NB4 (cell line): ENCODE data around the gene GPR153.

Experiments used
- DNase-seq: peaks from one replicate; pipeline ENCODE4 v3.0.0; 2010; ENCODE audit warnings: low read depth
- H3K4me3 ChIP-seq: one replicate; pipeline ENCODE4 v1.5.1; 2011; ENCODE audit warnings: mild to moderate bottlenecking, low read depth, low read length, moderate library complexity
- CTCF ChIP-seq: IDR thresholded peaks from one replicate; pipeline ENCODE4 v1.5.1; 2012; ENCODE audit warnings: low read depth, low read length
- MAX ChIP-seq: IDR thresholded peaks from 2 replicates; pipeline ENCODE4 v1.6.1; 2011; ENCODE audit warnings: low read depth, low read length
- MYC ChIP-seq: IDR thresholded peaks from 2 replicates; pipeline ENCODE4 v1.6.1; 2011; ENCODE audit warnings: low read depth, low read length
- POLR2A ChIP-seq: IDR thresholded peaks from 2 replicates; pipeline ENCODE4 v1.6.1; 2011; ENCODE audit warnings: mild to moderate bottlenecking; ENCODE audit not compliant: insufficient read length; ENCODE audit errors: extremely low read depth

GPR153 gene

GRCh38 chr1:6269720-6270400 lies 9.0 kb upstream of the GPR153 start:
- H3K4me3 ChIP-seq = no peak overlapping the region
- TF ChIP-seq MYC (no peak), MAX (no peak), POLR2A (no peak), CTCF (no peak)
- no peak for DNase-seq

- DNase-seq = no peak
- no peak overlapping the region for H3K4me3 ChIP-seq
- no peak for TF ChIP-seq CTCF
- no peak for TF ChIP-seq MAX
- no peak for TF ChIP-seq MYC
- TF ChIP-seq POLR2A = no peak
These were observed 8.4 kb upstream of the GPR153 start for GRCh38 chr1:6269296-6269695.

- no peak overlapping the region for H3K4me3 ChIP-seq
- no peak for DNase-seq
- no peak for TF ChIP-seq CTCF
These were observed 7.5 kb upstream of the GPR153 start for GRCh38 chr1:6268415-6268814.

GRCh38 chr1:6267686-6268322 lies 6.9 kb upstream of the GPR153 start:
- TF ChIP-seq MAX = no peak
- no peak for TF ChIP-seq POLR2A
- no peak for TF ChIP-seq CTCF
- no peak for TF ChIP-seq MYC
- DNase-seq = no peak
- no peak overlapping the region for H3K4me3 ChIP-seq

- TF ChIP-seq MYC = no peak
- TF ChIP-seq CTCF = no peak
- TF ChIP-seq MAX = no peak
- no peak for TF ChIP-seq POLR2A
- H3K4me3 ChIP-seq = no peak overlapping the region
- DNase-seq = no peak
These were observed 5.7 kb upstream of the GPR153 start for GRCh38 chr1:6266641-6267040.
